Gastrocnemius medialis (tissue), 4 donors: ENCODE results near the gene STPG3. TPM values are rescaled to one million over a fixed set of nuclear protein-coding genes. Genes with fewer than 3 reads are reported as not detected.

Experiments
- ATAC-seq, 2 donors: fragments of 150-250 bp; one replicate each; pipeline ENCODE4 v1.9.1; 2016
- DNase-seq, 2 donors: peaks; one replicate each; pipeline ENCODE4 v3.0.0-alpha.2; 2019
- H3K27ac ChIP-seq, 4 donors: fragments of 200-600 bp; sonication (generic); 1 replicate in 1 of 4; 2 replicates in 3 of 4; pipeline ENCODE4 v1.5.1; 2016 to 2018; ENCODE audit warnings: mild to moderate bottlenecking in 2 of 4, moderate library complexity in 1 of 4
- H3K27me3 ChIP-seq, 3 donors: fragments of 200-600 bp; sonication (generic) in 2 of 3; 1 replicate in 1 of 3; 2 replicates in 2 of 3; pipeline versions ENCODE4 v1.5.1 to v1.6.0; 2016 to 2019; ENCODE audit warnings: mild to moderate bottlenecking in 1 of 3, moderate library complexity in 1 of 3
- H3K36me3 ChIP-seq, 2 donors: fragments of 200-600 bp; sonication (generic) in 1 of 2; one replicate each; pipeline ENCODE4 v1.5.1; 2017 to 2018
- H3K4me1 ChIP-seq, 2 donors: fragments of 200-600 bp; sonication (generic) in 1 of 2; one replicate each; pipeline ENCODE4 v1.5.1; 2016 to 2017; ENCODE audit warnings: mild to moderate bottlenecking in 2 of 2
- H3K4me3 ChIP-seq, 4 donors: fragments of 200-600 bp; sonication (generic) in 3 of 4; 1 replicate in 1 of 4; 2 replicates in 3 of 4; pipeline ENCODE4 v1.5.1; 2016 to 2019; ENCODE audit warnings: mild to moderate bottlenecking in 2 of 4
- H3K9me3 ChIP-seq, 3 donors: fragments of 200-600 bp; sonication (generic) in 2 of 3; 1 replicate in 1 of 3; 2 replicates in 2 of 3; pipeline ENCODE4 v1.5.1; 2016 to 2019
- CTCF ChIP-seq, 5 experiments: fragments of 450-650 bp in 3 of 5; fragments of 200-600 bp in 2 of 5; sonication (generic) in 2 of 5; IDR thresholded peaks in 4 of 5; conservative IDR thresholded peaks in 1 of 5; 1 replicate in 4 of 5; 2 replicates in 1 of 5; pipeline ENCODE4 v1.5.1; 2016 to 2019; ENCODE audit warnings: antibody characterized with exemption in 5 of 5, mild to moderate bottlenecking in 3 of 5, moderate library complexity in 3 of 5
- POLR2A ChIP-seq, 2 donors: fragments of 450-650 bp; IDR thresholded peaks; one replicate each; pipeline ENCODE4 v1.6.1; 2017; ENCODE audit warnings: antibody characterized with exemption in 2 of 2, mild to moderate bottlenecking in 2 of 2, moderate library complexity in 2 of 2
- in situ Hi-C, 4 donors: fragments of 200-750 bp; cut with MboI; loops; one replicate each; pipeline versions ENCODE4 v1.15.0 to v1.8.0; 2017; ENCODE audit warnings: low sequenced_read_pairs in 4 of 4
- intact Hi-C: fragments of 100-400 bp; cut with DNase I; formaldehyde crosslinking; loops from one replicate; pipeline ENCODE4 v1.15.1; 2023; ENCODE audit warnings: low total_unique reads
- total RNA-seq, 4 donors: library from RNA; depleted of rRNA; stranded (reverse); fragments of >200 nt; gene quantifications; one replicate each; pipeline versions ENCODE4 v1.1.0 to v1.2.3, GENCODE V29; 2016

The STPG3 gene
- total RNA-seq, 4 donors from 2014 or later = not detected

DNA sequence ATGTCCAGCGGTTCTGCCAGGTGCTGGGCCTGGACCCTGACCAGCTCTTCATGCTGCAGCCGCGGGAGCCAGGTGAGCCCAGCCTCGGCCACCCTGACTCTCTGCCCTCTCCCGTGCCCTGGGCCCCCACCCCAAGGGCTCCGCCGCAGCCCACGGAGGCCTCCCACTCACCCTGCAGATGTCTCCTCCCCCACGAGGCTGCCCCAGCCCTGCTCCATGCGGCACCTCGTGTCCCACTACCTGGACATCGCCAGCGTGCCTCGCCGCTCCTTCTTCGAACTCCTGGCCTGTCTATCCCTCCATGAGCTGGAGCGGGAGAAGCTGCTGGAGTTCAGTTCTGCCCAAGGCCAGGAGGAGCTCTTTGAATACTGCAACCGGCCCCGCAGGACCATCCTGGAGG lies 36.5 kb upstream of the STPG3 start:
- in situ Hi-C loops (loop anchor here in 1 of 4 donors (10.0 kb wide), 1 partner anchor 90 kb away; no protein-coding TSS in a partner anchor), intact Hi-C loops (no loop called here)
- peaks cover 9 to 12% of the 10 kb centered on the region in 2 donors for H3K4me1 ChIP-seq
- H3K36me3 ChIP-seq = no peaks in the 10 kb centered on the region
- H3K27ac ChIP-seq = no peak overlapping the region
- H3K4me3 ChIP-seq = no peak overlapping the region
- ATAC-seq (no peak), DNase-seq (no peak)
- no peak for TF ChIP-seq POLR2A (IDR thresholded peaks at IDR 0.05)
- no peak for TF ChIP-seq CTCF (IDR thresholded peaks at IDR 0.05 in 4 of 5, conservative IDR thresholded peaks at IDR 0.05 in 1 of 5)
- no peaks in the 10 kb centered on the region for H3K9me3 ChIP-seq
- no peaks in the 10 kb centered on the region for H3K27me3 ChIP-seq

DNA sequence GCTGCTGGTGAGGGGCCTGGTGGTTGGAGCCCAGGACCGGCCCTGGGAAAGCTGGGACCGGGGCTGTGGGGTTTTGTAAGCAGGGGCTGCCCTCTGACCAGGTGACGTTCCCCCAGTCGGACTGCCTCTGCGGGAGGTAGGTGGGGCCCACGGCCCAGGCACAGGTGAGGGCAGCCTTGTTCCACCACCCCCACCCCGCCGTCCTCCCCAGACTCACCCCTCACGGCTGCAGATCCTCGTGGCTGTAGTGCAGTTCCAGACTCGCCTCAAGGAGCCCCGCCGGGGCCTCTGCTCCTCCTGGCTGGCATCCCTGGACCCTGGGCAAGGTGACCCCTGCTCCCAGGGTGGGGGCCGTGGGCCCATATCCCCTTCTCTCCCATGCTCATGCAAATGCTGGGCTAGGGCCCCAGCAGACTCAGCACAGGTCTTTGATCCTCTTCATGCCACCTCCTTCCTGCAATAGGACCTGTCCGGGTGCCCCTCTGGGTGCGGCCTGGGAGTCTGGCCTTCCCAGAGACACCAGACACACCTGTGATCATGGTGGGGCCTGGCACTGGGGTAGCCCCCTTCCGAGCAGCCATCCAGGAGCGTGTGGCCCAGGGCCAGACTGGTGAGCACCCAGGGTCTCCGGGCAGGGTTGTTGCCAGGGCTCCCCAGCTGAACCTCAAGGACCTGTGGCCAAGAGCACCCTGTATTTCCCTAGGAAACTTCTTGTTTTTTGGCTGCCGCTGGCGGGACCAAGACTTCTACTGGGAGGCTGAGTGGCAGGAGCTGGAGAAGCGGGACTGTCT lies 35.7 kb upstream of the STPG3 start:
- no peak for TF ChIP-seq CTCF (IDR thresholded peaks at IDR 0.05 in 4 of 5, conservative IDR thresholded peaks at IDR 0.05 in 1 of 5)
- Histone ChIP-seq H3K27me3 (no peaks in the 10 kb centered on the region), H3K27ac (no peak overlapping the region), H3K9me3 (no peaks in the 10 kb centered on the region), H3K36me3 (no peaks in the 10 kb centered on the region), H3K4me3 (no peak overlapping the region), H3K4me1 (peaks cover 9 to 12% of the 10 kb centered on the region in 2 donors)
- in situ Hi-C loops (loop anchor here in 1 of 4 donors (10.0 kb wide), 1 partner anchor 91 kb away; no protein-coding TSS in a partner anchor), intact Hi-C loops (no loop called here)
- no peak for DNase-seq
- no peak for ATAC-seq

DNA sequence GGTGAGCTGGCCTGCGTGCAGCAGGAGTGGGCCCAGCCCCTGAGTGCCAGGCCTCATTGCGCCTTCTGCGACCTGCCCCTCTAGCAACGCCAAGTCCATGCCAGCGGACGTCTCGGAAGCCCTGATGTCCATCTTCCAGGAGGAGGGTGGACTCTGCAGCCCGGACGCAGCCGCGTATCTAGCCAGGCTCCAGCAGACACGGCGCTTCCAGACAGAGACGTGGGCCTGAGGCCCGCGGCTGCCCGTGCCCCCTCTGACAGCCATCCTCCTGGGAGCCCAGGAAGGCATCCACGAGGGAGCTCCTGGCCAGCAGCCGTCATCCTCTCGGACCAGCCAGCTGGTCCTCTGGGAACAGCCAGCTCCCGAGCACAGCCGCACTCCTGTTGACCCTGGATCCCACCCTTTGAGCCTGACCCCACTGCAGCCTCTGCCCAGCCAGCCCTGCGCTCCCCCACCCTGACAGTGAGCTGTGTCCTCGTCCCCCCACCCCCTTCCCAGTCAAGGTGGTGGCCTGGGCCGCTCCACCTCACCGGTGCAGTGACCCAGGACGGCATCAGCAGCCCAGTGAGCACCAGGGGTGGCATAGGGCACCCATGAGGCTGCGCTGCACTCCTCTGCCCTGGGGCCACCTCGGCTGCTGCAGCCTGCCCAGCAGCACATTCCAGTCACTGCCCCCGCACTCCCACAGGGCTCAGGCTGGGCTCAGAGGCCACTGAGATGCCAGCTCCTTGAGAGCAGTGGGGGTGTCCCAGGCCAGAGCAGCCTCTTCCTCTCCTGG lies 34.7 kb upstream of the STPG3 start:
- Histone ChIP-seq H3K36me3 (no peaks in the 10 kb centered on the region), H3K27ac (no peak overlapping the region), H3K27me3 (no peaks in the 10 kb centered on the region), H3K9me3 (no peaks in the 10 kb centered on the region), H3K4me3 (no peak overlapping the region), H3K4me1 (peaks cover 9 to 14% of the 10 kb centered on the region in 2 donors)
- TF ChIP-seq POLR2A (IDR thresholded peaks at IDR 0.05) (no peak), CTCF (IDR thresholded peaks at IDR 0.05 in 4 of 5, conservative IDR thresholded peaks at IDR 0.05 in 1 of 5) (no peak)
- ATAC-seq (no peak), DNase-seq (no peak)
- intact Hi-C loops (no loop called here), in situ Hi-C loops (loop anchor here in 1 of 4 donors (10.0 kb wide), 1 partner anchor 92 kb away; no protein-coding TSS in a partner anchor)

DNA sequence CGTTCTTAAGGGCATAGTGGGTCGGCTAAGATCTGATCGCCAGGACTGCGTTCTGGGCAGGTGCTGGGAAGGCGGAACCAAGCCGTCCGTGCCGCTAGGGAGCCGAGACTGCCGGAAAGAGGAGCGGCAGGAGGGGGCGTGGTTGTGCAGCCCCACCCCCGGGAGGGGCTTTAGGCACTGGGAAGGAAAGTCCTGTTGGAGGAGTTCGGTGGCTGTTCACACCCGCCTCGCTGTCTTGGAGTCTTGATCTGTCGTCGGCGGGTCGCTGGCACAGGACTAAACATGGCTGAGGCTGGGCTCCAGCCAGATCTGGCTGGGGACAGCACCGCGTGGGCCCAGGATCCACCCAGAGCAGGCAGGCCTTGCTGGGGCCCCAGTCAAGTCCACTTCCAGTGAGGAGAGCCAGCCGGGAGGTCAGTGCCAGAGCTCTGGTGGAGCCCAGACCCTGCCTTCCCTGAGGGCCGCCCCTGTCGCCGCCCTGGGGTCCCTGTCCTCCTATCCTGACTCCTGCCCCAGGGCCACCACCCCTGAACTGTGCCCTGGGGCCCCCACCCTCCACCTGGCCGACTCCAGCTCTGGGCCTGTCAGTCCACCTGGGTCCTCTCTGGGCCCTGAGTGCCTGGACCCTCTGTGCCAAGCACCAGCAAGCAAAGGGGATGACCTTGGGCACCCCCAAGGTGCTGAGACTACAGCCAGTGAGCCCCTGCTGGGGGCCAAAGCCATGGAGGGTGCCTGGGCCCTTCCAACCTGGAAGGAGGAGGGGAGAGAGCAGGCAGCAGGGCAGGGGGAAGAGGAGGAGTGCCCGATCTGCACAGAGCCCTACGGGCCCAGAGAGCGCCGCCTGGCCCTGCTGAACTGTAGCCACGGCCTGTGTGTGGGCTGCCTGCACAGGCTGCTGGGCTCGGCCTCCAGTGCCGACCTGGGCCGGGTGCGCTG lies 33.5 kb upstream of the STPG3 start:
- Histone ChIP-seq H3K27me3 (no peaks in the 10 kb centered on the region), H3K36me3 (no peaks in the 10 kb centered on the region), H3K4me3 (peak overlapping the region; percentile 39 to 47 (median 41)), H3K9me3 (no peaks in the 10 kb centered on the region), H3K4me1 (peaks cover 9 to 21% of the 10 kb centered on the region in 2 donors), H3K27ac (peak overlapping the region; percentile 14 to 56 (median 34))
- TF ChIP-seq CTCF (IDR thresholded peaks at IDR 0.05 in 4 of 5, conservative IDR thresholded peaks at IDR 0.05 in 1 of 5) (no peak), POLR2A (IDR thresholded peaks at IDR 0.05) (no peak)
- DNase-seq (peak in 1 of 2 donors; percentile 47), ATAC-seq (peak; percentile 35 to 56)
- intact Hi-C loops (no loop called here), in situ Hi-C loops (loop anchor here in 1 of 4 donors (10.0 kb wide), 1 partner anchor 93 kb away; no protein-coding TSS in a partner anchor)
